Neural progenitor cell (in vitro differentiated cells): ENCODE data around the gene EPHB1.

Experiments
- CTCF ChIP-seq: fragments of 200-600 bp; sonication (generic); IDR thresholded peaks from 2 replicates; pipeline ENCODE4 v1.5.1; 2017; ENCODE audit warnings: antibody characterized with exemption, mild to moderate bottlenecking
- EZH2 ChIP-seq: fragments of 200-600 bp; sonication (generic); IDR thresholded peaks from 2 replicates; pipeline ENCODE4 v1.6.1; 2017; ENCODE audit warnings: antibody characterized with exemption, mild to moderate bottlenecking, moderate library complexity
- EZH2phosphoT487 ChIP-seq: fragments of 200-600 bp; sonication (generic); IDR thresholded peaks from 2 replicates; pipeline ENCODE4 v1.6.1; 2017; ENCODE audit warnings: antibody characterized with exemption

GRCh38 chr3:134899786-134900185 is 104.7 kb downstream of the EPHB1 start:
- TF ChIP-seq CTCF: no peak
- no peak for TF ChIP-seq EZH2
- no peak for TF ChIP-seq EZH2phosphoT487
